ENCODE measurements around the gene GTF2F1.

Gene GTF2F1

GRCh38 chr19:6417713-6418561 lies 25.0 kb upstream of the GTF2F1 start:
- no peak overlapping the region for H3K4me2 ChIP-seq (ENCODE audit: low read length)
- H2AK5ac ChIP-seq (ENCODE audit: low read length): no peak overlapping the region
- H3K79me1 ChIP-seq (ENCODE audit: low read length): no peaks in the 10 kb centered on the region
- H2BK12ac ChIP-seq (ENCODE audit: low read length): no peak overlapping the region
- no peak for DNase-seq
- no peak overlapping the region for H3K9ac ChIP-seq (ENCODE audit: low read length)
- WGBS (ENCODE audit: extremely low coverage, insufficient coverage, insufficient read length): no CpG with 5 or more reads among the region's 33 CpGs
- H3K23ac ChIP-seq (ENCODE audit: low read length): no peak overlapping the region
- H3K36me3 ChIP-seq (ENCODE audit: control insufficient read depth in 1 of 2, insufficient read depth in 2 of 2, low read length in 2 of 2): peaks cover 87 to 89% of the 10 kb centered on the region in 2 experiments
- H3K18ac ChIP-seq (ENCODE audit: low read length): no peak overlapping the region
- H3K14ac ChIP-seq (ENCODE audit: low read length): no peak overlapping the region
- H2AFZ ChIP-seq (ENCODE audit: insufficient read depth, low read length, poor library complexity): no peak overlapping the region
- H3K9me3 ChIP-seq (ENCODE audit: insufficient read depth, low read depth, low read length): peaks cover 5% of the 10 kb centered on the region
- no peak overlapping the region for H2BK5ac ChIP-seq (ENCODE audit: low read depth, low read length, poor library complexity)
- H3K79me2 ChIP-seq (ENCODE audit: control insufficient read depth, insufficient read depth, low read length, poor library complexity): peaks cover 24% of the 10 kb centered on the region
- H4K12ac ChIP-seq (ENCODE audit: low read depth, low read length): no peak overlapping the region
- H3K27me3 ChIP-seq (ENCODE audit: insufficient read depth, low read length): no peaks in the 10 kb centered on the region
- H3K4me3 ChIP-seq (ENCODE audit: low read depth, low read length): no peak overlapping the region
- no peak overlapping the region for H2BK120ac ChIP-seq (ENCODE audit: insufficient read depth, low read length, poor library complexity)
- H3K4me1 ChIP-seq (ENCODE audit: control insufficient read depth in 1 of 2, insufficient read depth in 2 of 2, low read length in 2 of 2): peaks cover under 1 to 1% of the 10 kb centered on the region in 2 experiments
- no peak overlapping the region for H4K8ac ChIP-seq (ENCODE audit: low read depth, low read length)
- H4K91ac ChIP-seq (ENCODE audit: low read depth, low read length): no peak overlapping the region
- no peak overlapping the region for H3K4ac ChIP-seq (ENCODE audit: low read depth, low read length)
- H3K27ac ChIP-seq (ENCODE audit: low read depth, low read length): no peak overlapping the region

GRCh38 chr19:6416658-6417405 lies 23.9 kb upstream of the GTF2F1 start:
- H3K14ac ChIP-seq (ENCODE audit: low read length): no peak overlapping the region
- peaks cover 3% of the 10 kb centered on the region for H3K9me3 ChIP-seq (ENCODE audit: insufficient read depth, low read depth, low read length)
- H3K27me3 ChIP-seq (ENCODE audit: insufficient read depth, low read length): no peaks in the 10 kb centered on the region
- no peak overlapping the region for H2AK5ac ChIP-seq (ENCODE audit: low read length)
- H3K18ac ChIP-seq (ENCODE audit: low read length): no peak overlapping the region
- no peak overlapping the region for H2BK5ac ChIP-seq (ENCODE audit: low read depth, low read length, poor library complexity)
- no peak overlapping the region for H3K9ac ChIP-seq (ENCODE audit: low read length)
- no peak overlapping the region for H2BK12ac ChIP-seq (ENCODE audit: low read length)
- H3K36me3 ChIP-seq (ENCODE audit: control insufficient read depth in 1 of 2, insufficient read depth in 2 of 2, low read length in 2 of 2): peaks cover 81 to 84% of the 10 kb centered on the region in 2 experiments
- no CpG with 5 or more reads among the region's 29 CpGs for WGBS (ENCODE audit: extremely low coverage, insufficient coverage, insufficient read length)
- peaks cover 13% of the 10 kb centered on the region for H3K79me2 ChIP-seq (ENCODE audit: control insufficient read depth, insufficient read depth, low read length, poor library complexity)
- no peak overlapping the region for H2BK120ac ChIP-seq (ENCODE audit: insufficient read depth, low read length, poor library complexity)
- no peak overlapping the region for H3K27ac ChIP-seq (ENCODE audit: low read depth, low read length)
- H2AFZ ChIP-seq (ENCODE audit: insufficient read depth, low read length, poor library complexity): no peak overlapping the region
- H3K79me1 ChIP-seq (ENCODE audit: low read length): no peaks in the 10 kb centered on the region
- H4K12ac ChIP-seq (ENCODE audit: low read depth, low read length): no peak overlapping the region
- no peaks in the 10 kb centered on the region for H3K4me1 ChIP-seq (ENCODE audit: control insufficient read depth in 1 of 2, insufficient read depth in 2 of 2, low read length in 2 of 2)
- H3K4ac ChIP-seq (ENCODE audit: low read depth, low read length): no peak overlapping the region
- no peak overlapping the region for H3K4me3 ChIP-seq (ENCODE audit: low read depth, low read length)
- DNase-seq: no peak
- no peak overlapping the region for H3K4me2 ChIP-seq (ENCODE audit: low read length)
- no peak overlapping the region for H4K8ac ChIP-seq (ENCODE audit: low read depth, low read length)
- no peak overlapping the region for H4K91ac ChIP-seq (ENCODE audit: low read depth, low read length)
- no peak overlapping the region for H3K23ac ChIP-seq (ENCODE audit: low read length)

GRCh38 chr19:6415591-6416190 lies 22.7 kb upstream of the GTF2F1 start:
- Histone ChIP-seq H3K4me1 (ENCODE audit: control insufficient read depth in 1 of 2, insufficient read depth in 2 of 2, low read length in 2 of 2) (no peaks in the 10 kb centered on the region), H3K14ac (ENCODE audit: low read length) (no peak overlapping the region), H2BK5ac (ENCODE audit: low read depth, low read length, poor library complexity) (no peak overlapping the region), H4K91ac (ENCODE audit: low read depth, low read length) (no peak overlapping the region), H3K4me3 (ENCODE audit: low read depth, low read length) (no peak overlapping the region), H3K27ac (ENCODE audit: low read depth, low read length) (no peak overlapping the region), H3K18ac (ENCODE audit: low read length) (no peak overlapping the region), H4K12ac (ENCODE audit: low read depth, low read length) (no peak overlapping the region), H2AK5ac (ENCODE audit: low read length) (no peak overlapping the region), H2BK12ac (ENCODE audit: low read length) (no peak overlapping the region), H3K79me1 (ENCODE audit: low read length) (no peaks in the 10 kb centered on the region), H3K4me2 (ENCODE audit: low read length) (no peak overlapping the region), H2AFZ (ENCODE audit: insufficient read depth, low read length, poor library complexity) (no peak overlapping the region), H3K27me3 (ENCODE audit: insufficient read depth, low read length) (no peaks in the 10 kb centered on the region), H4K8ac (ENCODE audit: low read depth, low read length) (no peak overlapping the region), H3K23ac (ENCODE audit: low read length) (no peak overlapping the region), H3K36me3 (ENCODE audit: control insufficient read depth in 1 of 2, insufficient read depth in 2 of 2, low read length in 2 of 2) (peaks cover 69 to 73% of the 10 kb centered on the region in 2 experiments), H3K4ac (ENCODE audit: low read depth, low read length) (no peak overlapping the region), H3K79me2 (ENCODE audit: control insufficient read depth, insufficient read depth, low read length, poor library complexity) (peaks cover 3% of the 10 kb centered on the region), H3K9ac (ENCODE audit: low read length) (no peak overlapping the region), H3K9me3 (ENCODE audit: insufficient read depth, low read depth, low read length) (peaks cover 1% of the 10 kb centered on the region), H2BK120ac (ENCODE audit: insufficient read depth, low read length, poor library complexity) (no peak overlapping the region)
- no CpG with 5 or more reads among the region's 32 CpGs for WGBS (ENCODE audit: extremely low coverage, insufficient coverage, insufficient read length)
- DNase-seq: no peak

GRCh38 chr19:6414793-6415590 lies 22.0 kb upstream of the GTF2F1 start:
- Histone ChIP-seq H3K4me3 (ENCODE audit: low read depth, low read length) (no peak overlapping the region), H3K18ac (ENCODE audit: low read length) (no peak overlapping the region), H3K4me2 (ENCODE audit: low read length) (no peak overlapping the region), H2AK5ac (ENCODE audit: low read length) (no peak overlapping the region), H4K8ac (ENCODE audit: low read depth, low read length) (no peak overlapping the region), H2BK5ac (ENCODE audit: low read depth, low read length, poor library complexity) (no peak overlapping the region), H4K91ac (ENCODE audit: low read depth, low read length) (no peak overlapping the region), H3K27ac (ENCODE audit: low read depth, low read length) (no peak overlapping the region), H3K27me3 (ENCODE audit: insufficient read depth, low read length) (no peaks in the 10 kb centered on the region), H3K14ac (ENCODE audit: low read length) (no peak overlapping the region), H4K12ac (ENCODE audit: low read depth, low read length) (no peak overlapping the region), H3K36me3 (ENCODE audit: control insufficient read depth in 1 of 2, insufficient read depth in 2 of 2, low read length in 2 of 2) (peaks cover 62 to 66% of the 10 kb centered on the region in 2 experiments), H3K9ac (ENCODE audit: low read length) (no peak overlapping the region), H2AFZ (ENCODE audit: insufficient read depth, low read length, poor library complexity) (no peak overlapping the region), H2BK12ac (ENCODE audit: low read length) (no peak overlapping the region), H3K4ac (ENCODE audit: low read depth, low read length) (no peak overlapping the region), H3K23ac (ENCODE audit: low read length) (no peak overlapping the region), H3K9me3 (ENCODE audit: insufficient read depth, low read depth, low read length) (peaks cover 1% of the 10 kb centered on the region), H3K4me1 (ENCODE audit: control insufficient read depth in 1 of 2, insufficient read depth in 2 of 2, low read length in 2 of 2) (no peaks in the 10 kb centered on the region), H2BK120ac (ENCODE audit: insufficient read depth, low read length, poor library complexity) (no peak overlapping the region), H3K79me1 (ENCODE audit: low read length) (no peaks in the 10 kb centered on the region), H3K79me2 (ENCODE audit: control insufficient read depth, insufficient read depth, low read length, poor library complexity) (no peaks in the 10 kb centered on the region)
- DNase-seq: no peak
- WGBS (ENCODE audit: extremely low coverage, insufficient coverage, insufficient read length): no CpG with 5 or more reads among the region's 47 CpGs
